Astrocyte (in vitro differentiated cells and primary cell): ENCODE data around the gene METTL27.

Experiments
- EZH2 ChIP-seq: IDR thresholded peaks from 2 replicates; pipeline ENCODE4 v1.6.1; 2012; ENCODE audit warnings: mild to moderate bottlenecking, low read length, inconsistent platforms; ENCODE audit not compliant: insufficient read depth
- TF ChIP-seq, protein P1 (sequence below): IDR thresholded peaks from 2 replicates; pipeline ENCODE4 v1.5.1; 2011; ENCODE audit warnings: low read depth, mild to moderate bottlenecking, inconsistent platforms, low read length, moderate library complexity; ENCODE audit not compliant: insufficient read depth

GRCh38 chr7:73824986-73825385 is 17.3 kb downstream of the METTL27 start:
- no peak for TF ChIP-seq EZH2
- TF ChIP-seq, protein P1, sequence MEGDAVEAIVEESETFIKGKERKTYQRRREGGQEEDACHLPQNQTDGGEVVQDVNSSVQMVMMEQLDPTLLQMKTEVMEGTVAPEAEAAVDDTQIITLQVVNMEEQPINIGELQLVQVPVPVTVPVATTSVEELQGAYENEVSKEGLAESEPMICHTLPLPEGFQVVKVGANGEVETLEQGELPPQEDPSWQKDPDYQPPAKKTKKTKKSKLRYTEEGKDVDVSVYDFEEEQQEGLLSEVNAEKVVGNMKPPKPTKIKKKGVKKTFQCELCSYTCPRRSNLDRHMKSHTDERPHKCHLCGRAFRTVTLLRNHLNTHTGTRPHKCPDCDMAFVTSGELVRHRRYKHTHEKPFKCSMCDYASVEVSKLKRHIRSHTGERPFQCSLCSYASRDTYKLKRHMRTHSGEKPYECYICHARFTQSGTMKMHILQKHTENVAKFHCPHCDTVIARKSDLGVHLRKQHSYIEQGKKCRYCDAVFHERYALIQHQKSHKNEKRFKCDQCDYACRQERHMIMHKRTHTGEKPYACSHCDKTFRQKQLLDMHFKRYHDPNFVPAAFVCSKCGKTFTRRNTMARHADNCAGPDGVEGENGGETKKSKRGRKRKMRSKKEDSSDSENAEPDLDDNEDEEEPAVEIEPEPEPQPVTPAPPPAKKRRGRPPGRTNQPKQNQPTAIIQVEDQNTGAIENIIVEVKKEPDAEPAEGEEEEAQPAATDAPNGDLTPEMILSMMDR = no peak
